ENCODE measurements around the gene RGS13.

The RGS13 gene

GRCh38 chr1:192633533-192634253 lies 2.3 kb upstream of the RGS13 start:
- no peaks in the 10 kb centered on the region for H3K9me3 ChIP-seq (ENCODE audit: insufficient read depth, low read length)
- H3K36me3 ChIP-seq (ENCODE audit: insufficient read depth, insufficient read length, low read length) = no peaks in the 10 kb centered on the region
- TF ChIP-seq ZNF274 (IDR thresholded peaks at IDR 0.05; ENCODE audit: low read depth, low read length) = no peak
- no peak for TF ChIP-seq YY1 (IDR thresholded peaks at IDR 0.05; ENCODE audit: insufficient read depth, insufficient read length)
- no peak for TF ChIP-seq SUZ12 (IDR thresholded peaks at IDR 0.05; ENCODE audit: extremely low read depth, insufficient read depth, insufficient read length)
- no peak overlapping the region for H3K4me3 ChIP-seq (ENCODE audit: insufficient read length, low read depth)
- no peak overlapping the region for H3K9ac ChIP-seq (ENCODE audit: insufficient read length, low read depth)
- no peak for DNase-seq (ENCODE audit: low read depth, low spot score)
- no peaks in the 10 kb centered on the region for H3K27me3 ChIP-seq (ENCODE audit: insufficient read depth, insufficient read length)
- no peaks in the 10 kb centered on the region for H3K4me1 ChIP-seq (ENCODE audit: insufficient read depth, insufficient read length)

GRCh38 chr1:192635041-192635440 lies 906 bp upstream of the RGS13 start:
- Histone ChIP-seq H3K4me1 (ENCODE audit: insufficient read depth, insufficient read length) (no peaks in the 10 kb centered on the region), H3K9me3 (ENCODE audit: insufficient read depth, low read length) (no peaks in the 10 kb centered on the region), H3K4me3 (ENCODE audit: insufficient read length, low read depth) (no peak overlapping the region), H3K36me3 (ENCODE audit: insufficient read depth, insufficient read length, low read length) (no peaks in the 10 kb centered on the region), H3K9ac (ENCODE audit: insufficient read length, low read depth) (no peak overlapping the region), H3K27me3 (ENCODE audit: insufficient read depth, insufficient read length) (no peaks in the 10 kb centered on the region)
- no peak for DNase-seq (ENCODE audit: low read depth, low spot score)
- TF ChIP-seq ZNF274 (IDR thresholded peaks at IDR 0.05; ENCODE audit: low read depth, low read length) (no peak), SUZ12 (IDR thresholded peaks at IDR 0.05; ENCODE audit: extremely low read depth, insufficient read depth, insufficient read length) (no peak), YY1 (IDR thresholded peaks at IDR 0.05; ENCODE audit: insufficient read depth, insufficient read length) (no peak)

- Histone ChIP-seq H3K36me3 (ENCODE audit: insufficient read depth, insufficient read length, low read length) (no peaks in the 10 kb centered on the region), H3K9ac (ENCODE audit: insufficient read length, low read depth) (no peak overlapping the region), H3K9me3 (ENCODE audit: insufficient read depth, low read length) (no peaks in the 10 kb centered on the region), H3K4me1 (ENCODE audit: insufficient read depth, insufficient read length) (no peaks in the 10 kb centered on the region), H3K27me3 (ENCODE audit: insufficient read depth, insufficient read length) (no peaks in the 10 kb centered on the region), H3K4me3 (ENCODE audit: insufficient read length, low read depth) (no peak overlapping the region)
- DNase-seq (ENCODE audit: low read depth, low spot score) = no peak
- TF ChIP-seq ZNF274 (IDR thresholded peaks at IDR 0.05; ENCODE audit: low read depth, low read length) (no peak), SUZ12 (IDR thresholded peaks at IDR 0.05; ENCODE audit: extremely low read depth, insufficient read depth, insufficient read length) (no peak), YY1 (IDR thresholded peaks at IDR 0.05; ENCODE audit: insufficient read depth, insufficient read length) (no peak)
Observed at GRCh38 chr1:192639607-192640368, 3.8 kb downstream of the RGS13 start.

GRCh38 chr1:192652159-192652558 lies 16.2 kb downstream of the RGS13 start:
- TF ChIP-seq SUZ12 (IDR thresholded peaks at IDR 0.05; ENCODE audit: extremely low read depth, insufficient read depth, insufficient read length) (no peak), ZNF274 (IDR thresholded peaks at IDR 0.05; ENCODE audit: low read depth, low read length) (no peak), YY1 (IDR thresholded peaks at IDR 0.05; ENCODE audit: insufficient read depth, insufficient read length) (no peak)
- Histone ChIP-seq H3K36me3 (ENCODE audit: insufficient read depth, insufficient read length, low read length) (no peaks in the 10 kb centered on the region), H3K9me3 (ENCODE audit: insufficient read depth, low read length) (no peaks in the 10 kb centered on the region)

GRCh38 chr1:192654120-192654519 lies 18.2 kb downstream of the RGS13 start:
- no peak for DNase-seq (ENCODE audit: low read depth, low spot score)
- H3K4me3 ChIP-seq (ENCODE audit: insufficient read length, low read depth) = no peak overlapping the region
- no peaks in the 10 kb centered on the region for H3K9me3 ChIP-seq (ENCODE audit: insufficient read depth, low read length)
- no peaks in the 10 kb centered on the region for H3K4me1 ChIP-seq (ENCODE audit: insufficient read depth, insufficient read length)
- H3K36me3 ChIP-seq (ENCODE audit: insufficient read depth, insufficient read length, low read length) = no peaks in the 10 kb centered on the region
- H3K9ac ChIP-seq (ENCODE audit: insufficient read length, low read depth) = no peak overlapping the region
- TF ChIP-seq SUZ12 (IDR thresholded peaks at IDR 0.05; ENCODE audit: extremely low read depth, insufficient read depth, insufficient read length) = no peak
- no peak for TF ChIP-seq ZNF274 (IDR thresholded peaks at IDR 0.05; ENCODE audit: low read depth, low read length)
- TF ChIP-seq YY1 (IDR thresholded peaks at IDR 0.05; ENCODE audit: insufficient read depth, insufficient read length) = no peak
- H3K27me3 ChIP-seq (ENCODE audit: insufficient read depth, insufficient read length) = no peaks in the 10 kb centered on the region

More at GRCh38 chr1:192652159-192652558, 16.2 kb downstream of the RGS13 start:
- no peak for DNase-seq (ENCODE audit: low read depth, low spot score)
- no peaks in the 10 kb centered on the region for H3K27me3 ChIP-seq (ENCODE audit: insufficient read depth, insufficient read length)
- no peaks in the 10 kb centered on the region for H3K4me1 ChIP-seq (ENCODE audit: insufficient read depth, insufficient read length)
- no peak overlapping the region for H3K4me3 ChIP-seq (ENCODE audit: insufficient read length, low read depth)
- H3K9ac ChIP-seq (ENCODE audit: insufficient read length, low read depth) = no peak overlapping the region

GRCh38 chr1:192654591-192655251 lies 18.8 kb downstream of the RGS13 start:
- H3K4me1 ChIP-seq (ENCODE audit: insufficient read depth, insufficient read length) = no peaks in the 10 kb centered on the region
- no peak overlapping the region for H3K9ac ChIP-seq (ENCODE audit: insufficient read length, low read depth)
- no peaks in the 10 kb centered on the region for H3K27me3 ChIP-seq (ENCODE audit: insufficient read depth, insufficient read length)
- H3K9me3 ChIP-seq (ENCODE audit: insufficient read depth, low read length) = no peaks in the 10 kb centered on the region
- DNase-seq (ENCODE audit: low read depth, low spot score) = no peak
- H3K4me3 ChIP-seq (ENCODE audit: insufficient read length, low read depth) = no peak overlapping the region
- TF ChIP-seq SUZ12 (IDR thresholded peaks at IDR 0.05; ENCODE audit: extremely low read depth, insufficient read depth, insufficient read length) (no peak), ZNF274 (IDR thresholded peaks at IDR 0.05; ENCODE audit: low read depth, low read length) (no peak), YY1 (IDR thresholded peaks at IDR 0.05; ENCODE audit: insufficient read depth, insufficient read length) (no peak)
- H3K36me3 ChIP-seq (ENCODE audit: insufficient read depth, insufficient read length, low read length) = no peaks in the 10 kb centered on the region

GRCh38 chr1:192657760-192658159 lies 21.8 kb downstream of the RGS13 start:
- Histone ChIP-seq H3K9ac (ENCODE audit: insufficient read length, low read depth) (no peak overlapping the region), H3K36me3 (ENCODE audit: insufficient read depth, insufficient read length, low read length) (no peaks in the 10 kb centered on the region), H3K4me1 (ENCODE audit: insufficient read depth, insufficient read length) (no peaks in the 10 kb centered on the region), H3K4me3 (ENCODE audit: insufficient read length, low read depth) (no peak overlapping the region), H3K9me3 (ENCODE audit: insufficient read depth, low read length) (no peaks in the 10 kb centered on the region), H3K27me3 (ENCODE audit: insufficient read depth, insufficient read length) (no peaks in the 10 kb centered on the region)
- no peak for TF ChIP-seq SUZ12 (IDR thresholded peaks at IDR 0.05; ENCODE audit: extremely low read depth, insufficient read depth, insufficient read length)
- TF ChIP-seq YY1 (IDR thresholded peaks at IDR 0.05; ENCODE audit: insufficient read depth, insufficient read length) = no peak
- no peak for TF ChIP-seq ZNF274 (IDR thresholded peaks at IDR 0.05; ENCODE audit: low read depth, low read length)
- no peak for DNase-seq (ENCODE audit: low read depth, low spot score)
